Fibroblast of peridontal ligament (primary cell): ENCODE results near the gene OPN3.

ENCODE experiments used
- DNase-seq: peaks from one replicate; pipeline ENCODE4 v3.0.0-alpha.2; 2010; ENCODE audit errors: extremely low read depth

Gene OPN3

GRCh38 chr1:241615043-241615974, 24.9 kb downstream of the OPN3 start:
- DNase-seq, result no peak

GRCh38 chr1:241614572-241614971, 25.6 kb downstream of the OPN3 start:
- DNase-seq, result no peak

DNA sequence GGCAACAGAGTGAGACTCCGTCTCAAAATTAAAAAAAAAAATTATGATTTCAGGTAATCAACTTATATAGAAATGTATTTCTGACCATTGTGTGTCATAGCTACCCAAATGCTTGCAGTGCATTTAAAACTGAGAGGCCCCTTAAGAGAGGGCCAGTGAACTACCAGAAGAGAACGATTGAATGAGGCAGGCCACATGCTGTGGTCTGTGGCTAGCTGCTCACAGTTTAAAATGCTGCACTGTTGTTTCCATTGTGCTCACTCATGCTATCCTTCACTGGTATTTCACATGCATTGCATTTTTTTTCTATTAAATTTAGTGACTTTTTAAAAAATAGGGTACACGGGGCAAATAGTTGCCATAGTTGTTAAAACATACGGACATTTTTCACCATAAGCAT, 26.0 kb downstream of the OPN3 start:
- no peak for DNase-seq

- peak; percentile 96 for DNase-seq
These were observed 27.4 kb downstream of the OPN3 start for GRCh38 chr1:241612533-241613477.

- DNase-seq, result no peak
These were observed 28.4 kb downstream of the OPN3 start for GRCh38 chr1:241611736-241612135.

DNA sequence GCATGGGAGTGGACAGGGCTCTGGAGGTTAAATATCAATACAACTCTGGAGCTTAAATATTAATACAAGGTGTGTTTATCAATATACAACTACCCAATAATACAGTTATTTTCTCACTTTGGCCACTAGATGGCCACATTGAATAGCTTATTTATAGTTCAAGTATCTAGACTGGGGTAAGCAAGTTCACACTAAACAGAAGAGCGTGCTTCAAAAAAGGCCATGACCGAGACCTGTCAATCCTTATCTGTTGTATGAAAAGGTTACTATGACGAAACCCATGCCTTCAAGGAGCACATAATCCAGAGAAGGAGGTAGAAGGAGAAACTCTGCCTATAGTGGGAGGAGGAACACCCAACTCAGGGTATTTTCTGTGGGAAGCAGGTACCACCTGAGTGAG, 29.1 kb downstream of the OPN3 start:
- peak; percentile 81 for DNase-seq

DNA sequence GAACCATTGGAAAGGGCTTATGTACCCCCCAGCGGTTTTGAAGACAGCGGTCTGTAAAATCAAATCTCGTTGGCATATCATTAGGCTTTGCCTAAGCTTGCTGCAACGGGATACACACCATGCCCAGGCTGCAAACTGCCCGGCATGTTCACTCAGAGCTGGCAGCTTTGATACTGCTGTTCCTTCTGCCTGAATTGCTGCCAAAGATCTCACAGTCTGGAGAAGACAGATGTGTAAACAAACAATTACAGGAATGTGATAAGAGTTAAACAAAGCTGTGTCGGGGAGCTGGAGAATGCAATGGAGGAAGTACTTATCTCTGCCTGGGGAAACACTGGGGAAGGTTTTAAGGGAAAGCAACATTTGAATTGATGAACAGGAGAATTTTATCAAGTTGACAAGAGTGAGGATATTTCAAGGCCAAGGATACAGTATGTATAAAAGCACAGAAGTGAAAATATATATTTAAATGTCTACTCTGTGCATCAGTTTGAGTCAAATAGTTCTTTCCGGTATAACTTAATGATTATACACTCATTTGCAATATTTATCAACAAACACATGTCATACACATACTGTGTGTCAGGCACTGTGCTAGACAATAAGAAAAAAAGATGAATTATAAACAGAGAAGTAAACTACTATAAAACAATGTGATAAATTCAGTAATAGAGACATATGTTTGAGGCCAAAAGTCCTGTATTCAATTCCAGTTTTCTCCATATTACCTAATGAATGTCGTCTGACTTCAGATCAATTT, 29.9 kb downstream of the OPN3 start:
- peak; percentile 64 for DNase-seq

DNA sequence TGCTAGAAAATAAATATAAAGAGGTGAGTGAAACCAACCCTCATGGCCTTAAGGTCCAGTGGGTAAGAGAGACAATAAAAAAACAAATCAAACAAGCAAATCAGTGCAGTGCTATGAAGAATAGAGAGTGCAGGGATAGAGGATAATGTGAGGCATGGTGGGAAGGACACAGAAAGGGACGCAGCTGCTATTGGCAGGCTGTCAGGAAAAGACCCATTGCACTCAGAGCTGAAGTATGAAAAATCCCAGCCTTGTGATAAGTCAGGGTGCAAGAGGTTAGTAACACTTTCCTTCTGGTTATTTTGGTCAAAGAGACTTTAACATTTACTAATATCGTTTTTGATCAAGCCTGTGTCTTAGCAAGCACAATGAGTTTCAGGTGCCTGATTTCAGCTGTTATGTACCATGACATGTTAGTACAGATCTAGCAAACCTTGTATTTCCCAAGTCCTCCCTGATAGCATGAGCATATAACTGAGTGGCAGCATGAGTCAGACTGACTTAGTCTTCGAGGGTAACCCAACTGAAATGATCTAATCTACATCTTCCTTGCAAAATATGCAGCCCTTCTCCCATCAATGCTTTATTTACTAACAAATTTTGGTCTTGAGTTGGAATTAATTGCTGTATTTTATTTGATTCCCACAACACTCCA, 31.7 kb downstream of the OPN3 start:
- DNase-seq, result peak; percentile 52

DNA sequence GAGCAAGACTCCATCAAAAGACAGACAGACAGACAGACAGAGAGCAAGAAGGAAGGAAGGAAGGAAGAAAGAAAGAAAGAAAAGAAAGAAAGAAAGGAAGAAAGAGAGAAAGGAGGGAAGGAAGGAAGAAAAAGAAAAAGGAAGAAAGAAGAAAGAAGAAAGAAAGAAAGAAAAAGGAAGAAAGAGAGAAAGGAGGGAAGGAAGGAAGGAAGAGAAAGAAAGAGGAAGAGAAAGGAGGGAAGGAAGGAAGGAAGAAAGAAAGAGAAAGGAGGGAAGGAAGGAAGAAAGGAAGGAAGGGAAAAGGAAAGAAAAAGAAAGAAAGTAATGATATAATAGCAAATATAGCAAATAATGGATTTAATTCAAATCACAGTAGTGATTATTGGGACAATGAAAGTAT, 32.7 kb downstream of the OPN3 start:
- no peak for DNase-seq

- no peak for DNase-seq
These were observed 33.6 kb downstream of the OPN3 start for GRCh38 chr1:241606544-241606943.

GRCh38 chr1:241605146-241605805, 34.9 kb downstream of the OPN3 start:
- no peak for DNase-seq

DNA sequence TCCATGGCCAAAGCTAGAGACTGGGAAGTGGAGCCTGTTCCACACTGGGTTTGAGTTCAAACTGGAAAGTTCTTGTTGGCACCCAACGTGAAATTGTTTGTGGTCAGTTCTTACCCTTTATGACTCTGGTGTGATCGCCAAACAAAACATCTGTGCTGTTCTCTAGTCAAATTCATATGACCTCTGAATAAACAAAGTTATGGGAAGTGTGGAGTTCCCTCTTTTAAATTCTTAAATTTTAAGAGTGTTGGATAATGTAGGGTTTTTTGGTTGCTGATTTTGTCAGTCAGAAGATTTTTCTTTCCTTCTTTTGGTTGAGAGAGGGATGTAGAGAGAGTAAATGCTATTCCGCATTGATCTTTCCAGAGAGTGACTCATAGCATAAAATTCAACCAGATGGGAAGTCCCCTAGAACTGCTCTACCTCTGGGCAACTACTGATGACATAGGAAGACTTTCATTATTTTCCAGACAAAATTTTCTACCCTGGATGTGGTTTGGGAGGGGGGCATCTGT, 36.4 kb downstream of the OPN3 start:
- peak; percentile 90 for DNase-seq

DNA sequence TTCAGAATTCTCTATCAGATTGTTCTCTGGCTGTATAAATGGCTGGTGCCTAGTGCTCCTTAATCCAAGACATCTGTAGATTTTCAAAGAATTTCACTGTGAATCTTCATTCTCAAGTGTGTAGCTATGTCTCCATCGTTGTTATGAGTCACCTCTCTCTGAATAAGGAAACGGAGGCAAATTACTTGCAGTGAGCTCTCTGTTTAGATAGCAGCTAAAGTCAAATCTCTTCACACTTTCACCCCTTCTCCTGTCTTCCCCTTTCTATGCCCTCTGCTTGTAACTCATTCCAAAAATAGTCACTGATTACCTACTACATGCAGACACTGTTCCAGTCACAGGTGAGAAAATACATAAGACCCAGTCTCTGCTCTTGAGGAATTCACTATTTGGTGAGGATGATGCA, 39.7 kb downstream of the OPN3 start:
- DNase-seq, result peak; percentile 85

DNA sequence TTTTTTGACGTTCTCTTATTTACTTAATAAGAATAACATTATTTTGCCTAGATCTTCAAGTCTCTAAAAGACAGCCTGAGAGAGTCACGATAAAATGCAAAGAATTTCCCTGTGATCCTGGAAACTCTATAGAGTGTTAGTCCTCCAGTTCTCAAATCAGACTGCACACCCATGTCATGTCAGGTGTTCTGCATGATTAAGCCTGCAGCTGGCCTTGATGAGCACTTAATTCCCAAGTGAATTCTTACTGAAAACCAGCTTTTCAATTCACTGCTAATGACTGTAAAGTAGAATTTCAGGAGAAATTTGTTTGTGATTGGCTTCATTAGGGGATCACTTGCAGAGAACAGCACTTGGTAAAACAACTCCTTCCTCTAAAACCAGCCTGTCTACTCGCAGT, 41.9 kb downstream of the OPN3 start:
- no peak for DNase-seq

DNA sequence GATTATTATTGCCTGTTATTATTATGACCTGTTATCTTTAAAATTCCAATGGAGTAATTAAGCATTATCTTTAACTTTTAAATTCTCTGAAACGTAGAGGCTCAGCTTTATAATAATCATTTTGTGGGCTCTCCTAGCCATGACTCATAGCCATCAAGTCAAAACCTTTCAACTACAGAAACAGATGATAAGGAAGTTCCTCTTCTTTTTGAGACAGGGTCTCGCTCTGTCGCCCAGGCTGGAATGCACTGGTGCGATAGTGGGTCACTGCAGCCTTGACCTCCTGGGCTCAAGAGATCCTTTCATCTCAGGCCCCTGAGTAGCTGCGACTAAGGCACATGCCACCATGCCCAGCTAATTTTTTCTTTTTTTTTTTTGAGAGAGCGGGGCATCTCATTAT, 43.5 kb downstream of the OPN3 start:
- DNase-seq, result no peak

DNA sequence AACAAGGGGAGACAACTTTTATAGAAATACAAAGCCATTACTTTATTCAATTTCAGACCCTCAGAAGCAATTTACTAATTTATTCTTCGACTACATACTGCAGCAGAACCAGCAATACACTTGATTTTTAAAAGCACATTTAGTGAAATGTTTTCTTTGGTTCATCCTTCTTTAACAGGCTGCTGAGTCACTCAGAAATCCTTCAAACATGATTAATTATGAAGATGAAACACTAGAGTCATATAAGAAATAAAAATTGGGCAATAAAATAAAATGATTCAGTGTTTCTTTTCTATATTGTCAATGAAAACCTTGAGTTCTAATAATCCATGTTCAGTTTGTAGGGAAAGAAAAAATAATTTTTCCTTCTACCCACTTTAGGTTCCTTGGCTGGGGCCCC, 47.0 kb downstream of the OPN3 start:
- peak; percentile 36 for DNase-seq

GRCh38 chr1:241592273-241592958, 47.8 kb downstream of the OPN3 start:
- no peak for DNase-seq

- no peak for DNase-seq
These were observed 48.4 kb downstream of the OPN3 start for GRCh38 chr1:241591736-241592135.

DNA sequence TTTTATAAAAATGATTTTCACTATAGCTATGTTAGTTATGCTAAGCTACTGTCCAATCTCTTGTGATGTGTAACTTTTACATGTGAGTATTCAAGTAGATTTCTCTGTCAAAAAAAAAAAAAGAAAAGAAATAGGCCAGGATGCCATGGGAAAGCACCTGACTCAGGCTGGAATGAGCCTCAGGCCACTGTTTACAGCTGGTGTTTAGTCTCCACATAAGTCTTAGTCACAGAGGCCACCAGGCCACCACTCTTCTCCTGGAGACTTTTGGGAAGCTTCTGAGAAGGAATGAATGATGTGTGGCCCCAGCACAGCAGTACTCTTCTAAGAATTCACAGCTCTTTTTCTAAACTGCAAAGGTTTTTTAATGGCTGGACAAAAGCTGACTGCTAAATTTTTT, 48.9 kb downstream of the OPN3 start:
- DNase-seq, result no peak

DNA sequence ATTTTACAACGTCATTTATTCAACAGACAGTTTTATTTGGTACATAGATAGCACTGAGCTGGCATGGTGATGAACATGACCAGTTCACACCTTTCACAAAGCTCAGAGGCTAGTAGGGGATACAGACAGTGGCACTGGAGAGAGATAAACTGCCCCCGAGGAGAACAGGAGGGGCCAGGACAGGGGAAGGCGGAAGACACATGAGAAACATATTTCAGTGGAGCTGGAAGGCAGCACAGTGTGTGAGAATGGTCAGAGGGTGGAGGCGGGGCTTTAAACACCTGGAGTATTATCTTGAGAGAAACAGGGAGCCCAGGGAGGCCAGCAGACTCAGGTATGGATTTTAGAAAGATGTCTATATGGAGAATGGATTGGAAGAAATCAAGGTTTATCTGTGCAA, 49.5 kb downstream of the OPN3 start:
- DNase-seq, result no peak
